ENCODE measurements around the gene MPZ. TPM values are rescaled to one million over a fixed set of nuclear protein-coding genes. Genes with fewer than 3 reads are reported as not detected.

Gene MPZ
- total RNA-seq, 2 donors from 2014 or later, result 6.4 to 7.1 TPM

- H3K27ac Mint-ChIP-seq, result peak overlapping the region in 1 of 2 donors; percentile 94
- ATAC-seq (peak in 1 of 2 donors; percentile 12), DNase-seq (ENCODE audit: low spot score in 2 of 2) (no peak)
- no peaks in the 10 kb centered on the region for H3K9me3 Mint-ChIP-seq
- peaks cover 5 to 7% of the 10 kb centered on the region in 2 donors for H3K36me3 Mint-ChIP-seq
Observed at GRCh38 chr1:161307230-161307768, 2.5 kb downstream of the MPZ start.

- Mint-ChIP-seq H3K36me3 (peaks cover 5 to 7% of the 10 kb centered on the region in 2 donors), H3K9me3 (no peaks in the 10 kb centered on the region), H3K27ac (peak overlapping the region; percentile 94)
- ATAC-seq (peak; percentile 88 to 97), DNase-seq (ENCODE audit: low spot score in 2 of 2) (peak; percentile 77 to 86)
Observed at GRCh38 chr1:161305867-161306519, 3.8 kb downstream of the MPZ start.

DNA sequence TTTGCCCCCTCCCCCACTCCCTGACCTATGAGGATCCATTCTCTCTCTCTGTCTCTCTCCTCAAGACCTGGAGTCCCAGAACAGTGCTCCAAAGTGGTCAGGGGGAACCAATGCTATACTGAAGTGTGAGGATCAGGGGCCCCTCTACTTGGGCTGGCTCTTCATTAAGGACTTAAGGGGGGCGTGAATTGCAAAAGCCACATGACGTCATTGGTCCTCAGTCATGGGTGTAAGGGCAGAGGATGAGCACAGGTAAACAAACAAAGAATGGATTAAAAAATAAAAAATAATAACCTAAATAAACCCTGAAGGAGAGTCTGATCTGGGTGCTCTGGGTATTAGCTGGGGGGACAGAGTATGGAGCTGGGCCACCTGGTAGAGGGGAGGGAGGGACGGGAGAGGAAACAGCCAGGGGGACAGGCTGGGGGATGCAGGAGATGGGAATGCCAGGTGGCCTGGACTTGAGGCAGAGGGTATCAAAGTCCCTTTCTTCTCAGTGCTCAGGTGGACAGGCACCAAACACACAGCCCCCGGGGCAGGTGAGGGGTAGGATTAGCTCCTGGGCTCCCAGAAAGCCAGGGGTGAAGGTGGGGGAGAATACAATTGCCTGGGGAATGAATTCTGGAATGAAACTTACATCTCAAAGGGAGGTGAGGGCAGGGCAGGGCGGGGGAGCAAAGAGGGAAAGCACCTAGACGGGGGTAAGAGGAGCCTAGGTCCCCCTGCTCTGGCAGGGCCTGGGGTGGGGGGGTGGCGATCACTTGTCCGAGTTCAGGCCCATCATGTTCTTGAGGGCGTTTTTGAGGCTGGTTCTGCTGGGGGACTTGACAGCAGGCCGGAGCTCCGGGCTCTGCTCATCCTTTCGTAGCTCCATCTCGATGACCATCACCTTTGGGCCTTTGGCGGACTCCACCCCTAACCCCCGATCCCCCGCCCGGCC, 4.6 kb downstream of the MPZ start:
- no peak for DNase-seq (ENCODE audit: low spot score in 2 of 2)

GRCh38 chr1:161300478-161300877, 9.3 kb downstream of the MPZ start:
- no peak for ATAC-seq
- Mint-ChIP-seq H3K9me3 (no peaks in the 10 kb centered on the region), H3K36me3 (peaks cover 0 to under 1% of the 10 kb centered on the region in 2 donors), H3K27ac (no peak overlapping the region)
- DNase-seq (ENCODE audit: low spot score in 2 of 2), result no peak

More for the DNA sequence above, 4.6 kb downstream of the MPZ start:
- H3K9me3 Mint-ChIP-seq, result no peaks in the 10 kb centered on the region
- ATAC-seq, result peak in 1 of 2 donors; percentile 39
- peak overlapping the region; percentile 94 for H3K27ac Mint-ChIP-seq
- H3K36me3 Mint-ChIP-seq, result peaks cover 5 to 7% of the 10 kb centered on the region in 2 donors

DNA sequence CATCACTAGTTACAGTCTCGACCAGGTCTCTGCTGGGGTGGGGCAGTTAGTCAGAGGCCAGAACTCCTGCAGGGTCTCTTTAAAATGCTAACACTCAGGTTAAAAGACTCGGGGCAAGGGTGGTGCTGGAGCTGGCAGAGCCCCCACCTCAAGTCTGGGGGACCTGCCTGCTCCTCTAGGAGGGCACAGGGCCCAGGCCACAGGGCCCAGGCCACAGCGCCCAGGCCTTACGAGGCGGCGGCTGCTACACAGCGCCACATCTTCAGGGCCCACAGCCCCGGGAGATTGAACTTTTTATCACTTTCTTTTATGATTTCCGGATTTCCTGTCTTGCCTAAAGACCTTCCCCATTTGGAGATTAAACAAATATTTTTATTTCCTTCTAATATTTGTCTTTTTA, 10.4 kb downstream of the MPZ start:
- DNase-seq (ENCODE audit: low spot score in 2 of 2), result no peak
- ATAC-seq, result no peak
- Mint-ChIP-seq H3K27ac (no peak overlapping the region), H3K9me3 (no peaks in the 10 kb centered on the region), H3K36me3 (no peaks in the 10 kb centered on the region)

DNA sequence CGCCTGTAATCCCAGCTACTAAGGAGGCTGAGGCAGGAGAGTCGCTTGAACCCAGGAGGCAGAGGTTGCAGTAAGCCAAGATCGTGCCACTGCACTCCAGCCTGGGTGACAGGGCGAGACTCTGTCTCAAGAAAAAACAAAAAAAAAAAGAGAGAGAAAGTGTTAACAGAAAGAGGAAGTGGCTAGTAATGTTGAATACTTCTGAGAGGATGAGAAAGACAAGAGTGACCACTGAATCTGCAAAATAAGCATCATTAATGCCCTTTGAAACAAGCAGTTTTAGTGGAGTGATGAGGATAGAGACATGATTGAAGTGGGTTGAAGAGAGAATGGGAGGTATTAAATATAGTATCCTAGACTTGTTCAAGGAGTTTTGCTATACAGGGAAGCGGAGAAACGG, 11.7 kb downstream of the MPZ start:
- Mint-ChIP-seq H3K36me3 (no peaks in the 10 kb centered on the region), H3K27ac (no peak overlapping the region), H3K9me3 (no peaks in the 10 kb centered on the region)
- ATAC-seq, result no peak
- DNase-seq (ENCODE audit: low spot score in 2 of 2), result no peak

GRCh38 chr1:161297415-161297814, 12.4 kb downstream of the MPZ start:
- DNase-seq (ENCODE audit: low spot score in 2 of 2) (no peak), ATAC-seq (no peak)
- no peaks in the 10 kb centered on the region for H3K9me3 Mint-ChIP-seq
- no peaks in the 10 kb centered on the region for H3K36me3 Mint-ChIP-seq
- H3K27ac Mint-ChIP-seq, result no peak overlapping the region

- no peaks in the 10 kb centered on the region for H3K36me3 Mint-ChIP-seq
- ATAC-seq (no peak), DNase-seq (ENCODE audit: low spot score in 2 of 2) (no peak)
- peak overlapping the region in 1 of 2 donors; percentile 53 for H3K27ac Mint-ChIP-seq
- no peaks in the 10 kb centered on the region for H3K9me3 Mint-ChIP-seq
Observed at GRCh38 chr1:161290779-161291178, 19.0 kb downstream of the MPZ start.

GRCh38 chr1:161287482-161288054, 22.2 kb downstream of the MPZ start:
- H3K27ac Mint-ChIP-seq, result no peak overlapping the region
- no peaks in the 10 kb centered on the region for H3K36me3 Mint-ChIP-seq
- DNase-seq (ENCODE audit: low spot score in 2 of 2) (no peak), ATAC-seq (no peak)
- H3K9me3 Mint-ChIP-seq, result no peaks in the 10 kb centered on the region

GRCh38 chr1:161285521-161285920, 24.2 kb downstream of the MPZ start:
- no peak for ATAC-seq
- H3K36me3 Mint-ChIP-seq, result no peaks in the 10 kb centered on the region
- no peak overlapping the region for H3K27ac Mint-ChIP-seq
- no peak for DNase-seq (ENCODE audit: low spot score in 2 of 2)
- H3K9me3 Mint-ChIP-seq, result no peaks in the 10 kb centered on the region

DNA sequence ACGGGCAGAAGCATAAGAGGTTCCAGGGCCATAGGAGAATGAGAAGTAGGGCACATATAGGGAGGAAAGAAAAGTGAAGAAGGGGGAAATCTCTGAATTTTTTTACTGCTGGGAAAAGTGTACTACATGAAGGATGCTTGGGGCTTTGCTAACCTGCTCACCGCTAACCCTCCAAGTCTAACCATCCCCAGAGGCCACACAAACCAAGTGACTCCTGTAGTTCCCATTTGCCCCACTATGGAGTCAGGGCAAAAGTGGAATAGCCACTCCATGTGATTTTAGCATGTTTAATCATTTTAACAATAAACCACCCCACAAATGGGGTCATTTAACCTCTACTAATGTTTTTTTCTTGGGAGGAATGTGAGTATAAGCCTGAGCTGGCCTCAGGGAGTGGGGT, 24.7 kb downstream of the MPZ start:
- Mint-ChIP-seq H3K36me3 (no peaks in the 10 kb centered on the region), H3K9me3 (no peaks in the 10 kb centered on the region), H3K27ac (peak overlapping the region in 1 of 2 donors; percentile 68)
- ATAC-seq (no peak), DNase-seq (ENCODE audit: low spot score in 2 of 2) (no peak)

- no peak overlapping the region for H3K27ac Mint-ChIP-seq
- ATAC-seq (no peak), DNase-seq (ENCODE audit: low spot score in 2 of 2) (no peak)
- no peaks in the 10 kb centered on the region for H3K36me3 Mint-ChIP-seq
- H3K9me3 Mint-ChIP-seq, result no peaks in the 10 kb centered on the region
Observed at GRCh38 chr1:161282991-161283390, 26.8 kb downstream of the MPZ start.

GRCh38 chr1:161274874-161275273, 34.9 kb downstream of the MPZ start:
- no peak for ATAC-seq
- H3K27ac Mint-ChIP-seq, result no peak overlapping the region
- H3K36me3 Mint-ChIP-seq, result no peaks in the 10 kb centered on the region
- DNase-seq (ENCODE audit: low spot score in 2 of 2), result no peak
- H3K9me3 Mint-ChIP-seq, result no peaks in the 10 kb centered on the region

DNA sequence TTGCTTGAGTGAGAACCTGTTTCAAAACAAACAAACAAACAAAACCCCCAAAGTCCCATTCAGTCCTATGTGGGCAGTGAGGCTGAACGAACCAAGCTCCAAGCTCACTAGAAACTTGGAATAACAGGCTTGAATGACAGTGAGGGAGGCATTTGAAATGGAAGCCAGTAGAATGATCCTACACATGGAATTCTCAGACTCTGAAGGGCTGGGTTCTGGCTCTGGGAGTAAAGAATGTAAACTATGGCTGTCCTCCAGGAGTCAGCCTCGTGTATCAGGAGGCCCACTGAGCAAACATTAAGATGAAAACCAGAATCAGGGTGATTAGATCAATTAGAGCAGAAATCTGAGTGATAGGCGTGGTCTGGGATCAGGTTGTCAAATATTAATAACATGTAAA, 36.4 kb downstream of the MPZ start:
- Mint-ChIP-seq H3K36me3 (no peaks in the 10 kb centered on the region), H3K27ac (no peak overlapping the region), H3K9me3 (no peaks in the 10 kb centered on the region)
- DNase-seq (ENCODE audit: low spot score in 2 of 2), result no peak
- no peak for ATAC-seq

- ATAC-seq (no peak), DNase-seq (ENCODE audit: low spot score in 2 of 2) (no peak)
- Mint-ChIP-seq H3K27ac (no peak overlapping the region), H3K9me3 (no peaks in the 10 kb centered on the region), H3K36me3 (no peaks in the 10 kb centered on the region)
Observed at GRCh38 chr1:161267321-161267720, 42.4 kb downstream of the MPZ start.

DNA sequence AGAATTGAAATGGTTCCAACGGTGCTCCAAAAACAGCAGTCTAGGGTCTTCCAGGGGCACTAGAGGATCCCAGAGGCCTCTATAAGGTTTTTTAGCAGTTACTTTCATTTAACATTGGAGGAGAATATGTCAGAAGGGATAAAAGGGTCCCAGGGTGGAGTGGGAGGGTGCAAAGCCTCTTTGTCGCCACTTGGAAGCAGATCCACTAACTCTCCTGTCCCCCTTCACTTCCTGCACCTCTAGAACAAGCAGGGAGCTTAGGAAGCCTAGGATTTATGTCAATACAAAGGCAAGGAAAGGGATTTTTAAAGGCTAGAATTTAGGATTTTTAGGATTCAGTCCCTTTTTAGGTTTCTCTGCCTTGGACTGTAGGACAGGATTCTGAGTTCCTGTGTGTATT, 42.9 kb downstream of the MPZ start:
- DNase-seq (ENCODE audit: low spot score in 2 of 2) (no peak), ATAC-seq (no peak)
- Mint-ChIP-seq H3K27ac (no peak overlapping the region), H3K36me3 (no peaks in the 10 kb centered on the region), H3K9me3 (no peaks in the 10 kb centered on the region)

DNA sequence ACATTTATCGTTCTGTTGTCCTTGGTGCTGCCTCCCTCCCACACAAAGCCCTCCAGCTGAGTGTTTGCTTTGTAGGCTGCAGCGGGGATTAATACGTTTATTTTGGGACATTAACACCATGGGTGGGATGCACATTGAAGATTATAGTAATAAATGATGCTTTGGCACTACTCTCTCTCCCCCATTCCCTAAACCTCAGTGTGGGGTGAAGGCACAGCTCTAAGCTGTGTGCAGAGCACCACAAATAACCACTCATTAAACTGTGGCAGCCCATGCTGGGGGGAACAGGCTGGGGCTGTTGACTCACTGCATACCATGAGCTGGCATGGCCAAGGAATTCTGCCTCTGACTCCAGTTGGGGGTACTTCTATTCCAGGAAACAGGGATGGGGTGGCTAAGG, 43.6 kb downstream of the MPZ start:
- ATAC-seq, result no peak
- Mint-ChIP-seq H3K36me3 (no peaks in the 10 kb centered on the region), H3K27ac (no peak overlapping the region), H3K9me3 (no peaks in the 10 kb centered on the region)
- no peak for DNase-seq (ENCODE audit: low spot score in 2 of 2)
